K562 (cell line): ENCODE measurements around the gene KCNQ2.

ENCODE experiments used
- CBX1 ChIP-seq: sonication (generic); IDR thresholded peaks from 2 replicates; pipeline ENCODE4 v1.6.1; 2016; ENCODE audit warnings: antibody characterized with exemption, low read depth, mild to moderate bottlenecking
- ILF3 ChIP-seq: fragments of 450-650 bp; IDR thresholded peaks from 2 replicates; pipeline ENCODE4 v1.6.1; 2018; ENCODE audit warnings: antibody characterized with exemption, mild to moderate bottlenecking, moderate library complexity, borderline replicate concordance
- KAT2B ChIP-seq: IDR thresholded peaks from one replicate; pipeline ENCODE4 v1.6.1; 2012; ENCODE audit warnings: low read depth, mild to moderate bottlenecking, control low read depth, inconsistent platforms, low read length, moderate library complexity
- LARP7 ChIP-seq: fragments of 450-650 bp; IDR thresholded peaks from 2 replicates; pipeline ENCODE4 v1.6.1; 2016
- NFRKB ChIP-seq: fragments of 450-650 bp; IDR thresholded peaks from 2 replicates; pipeline ENCODE4 v1.6.1; 2016; ENCODE audit warnings: low read depth
- PHF20 ChIP-seq: fragments of 450-650 bp; IDR thresholded peaks from 2 replicates; pipeline ENCODE4 v1.6.1; 2018; ENCODE audit not compliant: partially characterized antibody
- TF ChIP-seq, protein P1 (sequence below), 3 experiments: fragments of 200-800 bp in 1 of 3; fragments of 250-450 bp in 1 of 3; fragments of 450-650 bp in 1 of 3; sonication (Bioruptor Pico) in 1 of 3; sonication (Bioruptor generic) in 1 of 3; formaldehyde crosslinking in 1 of 3; IDR thresholded peaks; 2 replicates each; pipeline versions ENCODE4 v1.6.1 to v1.8.0; 2016 to 2022; ENCODE audit warnings: mild to moderate bottlenecking in 2 of 3, missing genetic modification characterization in 2 of 3, missing compliant biosample characterization in 1 of 3, moderate library complexity in 1 of 3
- TF ChIP-seq, protein P2 (sequence below), 3 experiments: IDR thresholded peaks in 2 of 3; conservative IDR thresholded peaks in 1 of 3; 2 replicates each; pipeline ENCODE4 v1.5.1; 2011 to 2012; ENCODE audit warnings: low read length in 3 of 3, mild to moderate bottlenecking in 3 of 3, control low read depth in 2 of 3, improper control_type of control experiment in 1 of 3, inconsistent platforms in 1 of 3, low read depth in 1 of 3, mixed read lengths in 1 of 3, moderate library complexity in 1 of 3; ENCODE audit not compliant: insufficient read depth in 2 of 3

DNA sequence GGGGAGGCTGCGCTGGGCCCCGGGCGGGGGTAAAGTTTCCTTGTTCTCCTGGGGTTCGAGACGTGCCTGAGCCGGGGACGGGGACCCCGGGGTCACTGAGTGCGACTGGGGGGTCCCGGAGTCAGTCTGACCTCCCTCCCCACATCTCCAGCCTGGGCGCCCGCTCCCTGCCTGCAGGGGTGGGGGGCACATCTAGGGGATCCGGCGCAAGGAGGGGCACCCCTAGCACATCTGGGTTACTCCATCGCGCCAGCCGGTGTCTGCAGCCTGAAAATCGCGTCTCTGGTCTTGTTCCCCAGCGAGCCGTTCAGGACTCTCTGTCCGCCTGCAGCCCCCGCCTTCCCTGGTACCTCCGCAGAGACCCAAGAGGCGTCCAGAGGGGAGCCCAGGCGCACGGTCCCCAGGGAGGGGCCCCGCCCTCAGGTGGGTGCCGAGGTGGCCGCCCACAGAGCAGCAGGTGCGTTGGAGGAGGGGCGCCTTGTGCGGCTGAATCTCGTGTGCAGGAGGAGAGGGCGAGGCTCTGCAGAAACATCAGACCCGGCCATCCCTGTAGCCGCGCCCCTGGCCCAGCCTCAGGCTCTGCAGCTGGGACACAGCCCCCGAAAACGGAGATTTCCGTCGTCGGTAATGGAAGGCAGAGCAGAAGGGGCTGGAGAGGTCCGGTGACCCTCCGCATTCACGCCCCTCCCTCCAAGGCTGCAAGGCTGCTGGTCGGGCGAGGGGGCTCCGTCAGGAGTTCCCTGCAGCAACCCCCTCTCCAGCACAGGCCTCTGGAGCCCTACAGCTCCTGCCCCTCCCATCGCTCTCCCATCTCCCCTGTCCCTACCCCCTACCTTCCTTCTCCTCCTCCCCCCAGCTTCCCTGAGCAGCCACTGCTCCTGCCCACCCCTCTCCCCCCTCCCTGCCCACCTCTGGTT lies 110.7 kb downstream of the KCNQ2 start:
- TF ChIP-seq KAT2B, result no peak
- TF ChIP-seq, protein P1, sequence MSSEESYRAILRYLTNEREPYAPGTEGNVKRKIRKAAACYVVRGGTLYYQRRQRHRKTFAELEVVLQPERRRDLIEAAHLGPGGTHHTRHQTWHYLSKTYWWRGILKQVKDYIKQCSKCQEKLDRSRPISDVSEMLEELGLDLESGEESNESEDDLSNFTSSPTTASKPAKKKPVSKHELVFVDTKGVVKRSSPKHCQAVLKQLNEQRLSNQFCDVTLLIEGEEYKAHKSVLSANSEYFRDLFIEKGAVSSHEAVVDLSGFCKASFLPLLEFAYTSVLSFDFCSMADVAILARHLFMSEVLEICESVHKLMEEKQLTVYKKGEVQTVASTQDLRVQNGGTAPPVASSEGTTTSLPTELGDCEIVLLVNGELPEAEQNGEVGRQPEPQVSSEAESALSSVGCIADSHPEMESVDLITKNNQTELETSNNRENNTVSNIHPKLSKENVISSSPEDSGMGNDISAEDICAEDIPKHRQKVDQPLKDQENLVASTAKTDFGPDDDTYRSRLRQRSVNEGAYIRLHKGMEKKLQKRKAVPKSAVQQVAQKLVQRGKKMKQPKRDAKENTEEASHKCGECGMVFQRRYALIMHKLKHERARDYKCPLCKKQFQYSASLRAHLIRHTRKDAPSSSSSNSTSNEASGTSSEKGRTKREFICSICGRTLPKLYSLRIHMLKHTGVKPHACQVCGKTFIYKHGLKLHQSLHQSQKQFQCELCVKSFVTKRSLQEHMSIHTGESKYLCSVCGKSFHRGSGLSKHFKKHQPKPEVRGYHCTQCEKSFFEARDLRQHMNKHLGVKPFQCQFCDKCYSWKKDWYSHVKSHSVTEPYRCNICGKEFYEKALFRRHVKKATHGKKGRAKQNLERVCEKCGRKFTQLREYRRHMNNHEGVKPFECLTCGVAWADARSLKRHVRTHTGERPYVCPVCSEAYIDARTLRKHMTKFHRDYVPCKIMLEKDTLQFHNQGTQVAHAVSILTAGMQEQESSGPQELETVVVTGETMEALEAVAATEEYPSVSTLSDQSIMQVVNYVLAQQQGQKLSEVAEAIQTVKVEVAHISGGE (CRISPR knock-in tag; IDR thresholded peaks at IDR 0.05), result no peak
- TF ChIP-seq, protein P2, sequence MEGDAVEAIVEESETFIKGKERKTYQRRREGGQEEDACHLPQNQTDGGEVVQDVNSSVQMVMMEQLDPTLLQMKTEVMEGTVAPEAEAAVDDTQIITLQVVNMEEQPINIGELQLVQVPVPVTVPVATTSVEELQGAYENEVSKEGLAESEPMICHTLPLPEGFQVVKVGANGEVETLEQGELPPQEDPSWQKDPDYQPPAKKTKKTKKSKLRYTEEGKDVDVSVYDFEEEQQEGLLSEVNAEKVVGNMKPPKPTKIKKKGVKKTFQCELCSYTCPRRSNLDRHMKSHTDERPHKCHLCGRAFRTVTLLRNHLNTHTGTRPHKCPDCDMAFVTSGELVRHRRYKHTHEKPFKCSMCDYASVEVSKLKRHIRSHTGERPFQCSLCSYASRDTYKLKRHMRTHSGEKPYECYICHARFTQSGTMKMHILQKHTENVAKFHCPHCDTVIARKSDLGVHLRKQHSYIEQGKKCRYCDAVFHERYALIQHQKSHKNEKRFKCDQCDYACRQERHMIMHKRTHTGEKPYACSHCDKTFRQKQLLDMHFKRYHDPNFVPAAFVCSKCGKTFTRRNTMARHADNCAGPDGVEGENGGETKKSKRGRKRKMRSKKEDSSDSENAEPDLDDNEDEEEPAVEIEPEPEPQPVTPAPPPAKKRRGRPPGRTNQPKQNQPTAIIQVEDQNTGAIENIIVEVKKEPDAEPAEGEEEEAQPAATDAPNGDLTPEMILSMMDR (IDR thresholded peaks at IDR 0.05 in 2 of 3, conservative IDR thresholded peaks at IDR 0.05 in 1 of 3; ENCODE audit: insufficient read depth in 2 of 3, low read depth in 1 of 3, low read length in 3 of 3), result no peak
- no peak for TF ChIP-seq PHF20
- TF ChIP-seq ILF3, result no peak
- TF ChIP-seq CBX1, result no peak
- no peak for TF ChIP-seq LARP7
- TF ChIP-seq NFRKB, result no peak
